Panc1 (cell line): ENCODE results near the gene RTL3. TPM values are rescaled to one million over a fixed set of nuclear protein-coding genes. Genes with fewer than 3 reads are reported as not detected.

Experiments
- ATAC-seq: fragments of 200-7000 bp; cut with Tn5 transposase; 2 replicates; pipeline ENCODE4 v1.9.1; 2020; ENCODE audit warnings: mild to moderate bottlenecking, moderate library complexity
- BruUV-seq: library from RNA; stranded (reverse); fragments of 400-500 nt; replicated peaks from 2 replicates; lab custom pipeline; 2021; lab: Mats Ljungman, UMichigan
- CTCF ChIA-PET: fragments of 300-600 bp; sonication (Branson Sonifier 250); formaldehyde crosslinking; loops from one replicate; lab custom pipeline; 2022; ENCODE audit warnings: antibody characterized with exemption; lab: Charles Lee
- POLR2A ChIA-PET: fragments of 300-600 bp; sonication (Branson Sonifier 250); formaldehyde crosslinking; loops from one replicate; lab custom pipeline; 2022; ENCODE audit warnings: antibody characterized with exemption; lab: Charles Lee
- DNase-seq: peaks from one replicate; pipeline ENCODE4 v3.0.0-alpha.2; 2010; ENCODE audit warnings: low read depth, low spot score
- H3K27ac ChIP-seq: 2 replicates; pipeline ENCODE4 v1.5.1; 2011; ENCODE audit warnings: mild to moderate bottlenecking, low read length, inconsistent platforms
- H3K27me3 ChIP-seq: fragments of 200-500 bp; sonication (Bioruptor generic); 2 replicates; pipeline ENCODE4 v1.6.0; 2014; ENCODE audit warnings: low read length, inconsistent platforms; ENCODE audit not compliant: control insufficient read depth, insufficient read depth
- H3K36me3 ChIP-seq: fragments of 200-500 bp; sonication (Bioruptor generic); 2 replicates; pipeline ENCODE4 v1.5.1; 2014; ENCODE audit warnings: inconsistent platforms, mild to moderate bottlenecking, low read length, moderate library complexity; ENCODE audit not compliant: control insufficient read depth, insufficient read depth
- H3K4me1 ChIP-seq: 2 replicates; pipeline ENCODE4 v1.5.1; 2011; ENCODE audit warnings: inconsistent platforms, mild to moderate bottlenecking, low read length, moderate library complexity; ENCODE audit not compliant: control insufficient read depth, insufficient read depth
- H3K4me3 ChIP-seq, 2 experiments: 2 replicates each; pipeline ENCODE4 v1.5.1; 2011 to 2012; ENCODE audit warnings: low read depth in 2 of 2, low read length in 2 of 2, mild to moderate bottlenecking in 2 of 2, inconsistent platforms in 1 of 2, moderate library complexity in 1 of 2
- H3K9me3 ChIP-seq: fragments of 200-500 bp; sonication (Bioruptor generic); 2 replicates; pipeline ENCODE4 v1.5.1; 2014; ENCODE audit warnings: low read depth, mild to moderate bottlenecking, inconsistent platforms, low read length, moderate library complexity; ENCODE audit not compliant: control insufficient read depth, insufficient read depth
- CTCF ChIP-seq: fragments of 450-650 bp; IDR thresholded peaks from 2 replicates; pipeline ENCODE4 v1.5.1; 2017; ENCODE audit warnings: mild to moderate bottlenecking
- POLR2AphosphoS5 ChIP-seq: IDR thresholded peaks from 2 replicates; pipeline ENCODE4 v1.6.1; 2012; ENCODE audit warnings: mild to moderate bottlenecking, low read depth, low read length, moderate library complexity
- REST ChIP-seq, 2 experiments: IDR thresholded peaks; 2 replicates each; pipeline ENCODE4 v1.6.1; 2011 to 2012; ENCODE audit warnings: low read depth in 2 of 2, control low read depth in 1 of 2, low read length in 1 of 2, mild to moderate bottlenecking in 1 of 2, moderate library complexity in 1 of 2; ENCODE audit not compliant: insufficient read depth in 1 of 2
- SIN3A ChIP-seq: IDR thresholded peaks from 2 replicates; pipeline ENCODE4 v1.6.1; 2012; ENCODE audit warnings: low read depth, mild to moderate bottlenecking, low read length, moderate library complexity, borderline replicate concordance; ENCODE audit not compliant: insufficient read depth
- TCF7L2 ChIP-seq: IDR thresholded peaks from 2 replicates; pipeline ENCODE4 v1.6.1; 2011; ENCODE audit warnings: mild to moderate bottlenecking, low read depth, low read length, inconsistent platforms
- in situ Hi-C: cut with HindIII; loops from 2 replicates; pipeline ENCODE4 v1.10.0; 2016; ENCODE audit warnings: low sequenced_read_pairs, low pct_unique_long_range_greater_than_20kb
- intact Hi-C: fragments of 100-400 bp; cut with micrococcal nuclease; formaldehyde crosslinking; loops from one replicate; pipeline ENCODE4 v1.10.0; 2022; ENCODE audit not compliant: unreplicated experiment
- total RNA-seq: library from RNA; stranded (reverse); gene quantifications from one replicate; pipeline ENCODE4 v1.2.1, GENCODE V29; 2021; ENCODE audit not compliant: unreplicated experiment

Gene RTL3
- total RNA-seq, 1 experiment from 2014 or later, result not detected

GRCh38 chrX:78659955-78660354, 827 bp upstream of the RTL3 start:
- ATAC-seq, result no peak
- no peak overlapping the region for H3K4me3 ChIP-seq
- in situ Hi-C loops, result no loop called here
- CTCF ChIA-PET, result no interaction called here
- BruUV-seq, result no TSS peak
- no peaks in the 10 kb centered on the region for H3K36me3 ChIP-seq
- H3K9me3 ChIP-seq, result no peaks in the 10 kb centered on the region
- POLR2A ChIA-PET, result no interaction called here
- H3K27ac ChIP-seq, result no peak overlapping the region
- H3K4me1 ChIP-seq, result no peaks in the 10 kb centered on the region
- no peaks in the 10 kb centered on the region for H3K27me3 ChIP-seq
- no peak for TF ChIP-seq TCF7L2
- no peak for TF ChIP-seq POLR2AphosphoS5
- no peak for TF ChIP-seq REST (IDR thresholded peaks at IDR 0.05; ENCODE audit: insufficient read depth in 1 of 2, low read depth in 2 of 2, low read length in 1 of 2)
- no peak for TF ChIP-seq CTCF
- no peak for TF ChIP-seq SIN3A
- DNase-seq, result no peak
- intact Hi-C loops, result no loop called here

GRCh38 chrX:78658414-78658813, 714 bp downstream of the RTL3 start:
- ChIA-PET POLR2A (no interaction called here), CTCF (no interaction called here)
- DNase-seq (no peak), ATAC-seq (no peak)
- TF ChIP-seq REST (IDR thresholded peaks at IDR 0.05; ENCODE audit: insufficient read depth in 1 of 2, low read depth in 2 of 2, low read length in 1 of 2), result no peak
- TF ChIP-seq POLR2AphosphoS5, result no peak
- no peak for TF ChIP-seq CTCF
- no peak for TF ChIP-seq SIN3A
- no peak for TF ChIP-seq TCF7L2
- Histone ChIP-seq H3K27me3 (no peaks in the 10 kb centered on the region), H3K27ac (no peak overlapping the region), H3K4me1 (no peaks in the 10 kb centered on the region), H3K9me3 (no peaks in the 10 kb centered on the region), H3K4me3 (no peak overlapping the region), H3K36me3 (no peaks in the 10 kb centered on the region)
- no TSS peak for BruUV-seq
- in situ Hi-C loops, result no loop called here
- intact Hi-C loops, result no loop called here
